BLaER1 (cell line): ENCODE measurements around the gene RFLNA.

Source experiments
- H3K27ac ChIP-seq: shearing (Covaris generic); formaldehyde crosslinking; 2 replicates; pipeline ENCODE4 v1.8.1; 2022
- H3K27me3 ChIP-seq: shearing (Covaris generic); formaldehyde crosslinking; 2 replicates; pipeline ENCODE4 v1.8.1; 2022
- H3K36me3 ChIP-seq: shearing (Covaris generic); formaldehyde crosslinking; 2 replicates; pipeline ENCODE4 v1.8.1; 2022
- H3K4me1 ChIP-seq: shearing (Covaris generic); formaldehyde crosslinking; 2 replicates; pipeline ENCODE4 v1.8.1; 2022
- H3K4me2 ChIP-seq: shearing (Covaris generic); formaldehyde crosslinking; 2 replicates; pipeline ENCODE4 v1.8.1; 2022
- H3K4me3 ChIP-seq: shearing (Covaris generic); formaldehyde crosslinking; 2 replicates; pipeline ENCODE4 v1.8.1; 2022
- H3K9ac ChIP-seq: shearing (Covaris generic); formaldehyde crosslinking; 2 replicates; pipeline ENCODE4 v1.8.1; 2022
- H3K9me3 ChIP-seq: shearing (Covaris generic); formaldehyde crosslinking; 2 replicates; pipeline ENCODE4 v1.8.1; 2022
- H4K20me1 ChIP-seq: shearing (Covaris generic); formaldehyde crosslinking; 2 replicates; pipeline ENCODE4 v1.8.1; 2022
- Cebpa-rat ChIP-seq: shearing (Covaris generic); IDR thresholded peaks from 2 replicates; pipeline ENCODE4 v1.8.1; 2022

RFLNA gene

DNA sequence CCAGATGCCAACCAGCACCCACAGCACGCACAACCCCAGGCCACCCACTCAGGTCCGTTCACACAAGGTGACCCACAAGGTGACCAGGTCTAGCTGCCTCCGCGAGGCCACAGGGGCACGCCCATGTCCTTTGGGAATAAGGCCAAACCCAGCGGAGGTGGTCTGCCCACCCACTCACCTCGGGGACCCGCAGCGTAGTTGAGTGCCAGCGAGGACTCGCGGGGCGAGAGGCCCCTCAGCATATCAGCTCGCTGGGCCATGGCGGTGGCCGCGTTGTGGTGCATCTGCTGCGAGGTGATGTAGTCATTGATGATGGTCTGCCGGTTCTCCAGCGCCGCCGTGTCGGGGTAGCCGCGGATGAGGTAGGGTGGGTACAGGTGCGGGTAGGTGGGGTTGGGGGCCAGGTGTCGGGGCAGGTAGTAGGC, 46.8 kb downstream of the RFLNA start:
- H3K4me1 ChIP-seq, result no peaks in the 10 kb centered on the region
- no peaks in the 10 kb centered on the region for H3K9me3 ChIP-seq
- no peak overlapping the region for H3K4me3 ChIP-seq
- H3K36me3 ChIP-seq, result peaks cover 88% of the 10 kb centered on the region
- no peak overlapping the region for H3K4me2 ChIP-seq
- no peak overlapping the region for H3K27ac ChIP-seq
- TF ChIP-seq Cebpa-rat, result no peak
- no peaks in the 10 kb centered on the region for H3K27me3 ChIP-seq
- no peak overlapping the region for H3K9ac ChIP-seq
- 0 out of 2 replicates have a peak, but pooled peaks cover 14% of the 10 kb centered on the region for H4K20me1 ChIP-seq

DNA sequence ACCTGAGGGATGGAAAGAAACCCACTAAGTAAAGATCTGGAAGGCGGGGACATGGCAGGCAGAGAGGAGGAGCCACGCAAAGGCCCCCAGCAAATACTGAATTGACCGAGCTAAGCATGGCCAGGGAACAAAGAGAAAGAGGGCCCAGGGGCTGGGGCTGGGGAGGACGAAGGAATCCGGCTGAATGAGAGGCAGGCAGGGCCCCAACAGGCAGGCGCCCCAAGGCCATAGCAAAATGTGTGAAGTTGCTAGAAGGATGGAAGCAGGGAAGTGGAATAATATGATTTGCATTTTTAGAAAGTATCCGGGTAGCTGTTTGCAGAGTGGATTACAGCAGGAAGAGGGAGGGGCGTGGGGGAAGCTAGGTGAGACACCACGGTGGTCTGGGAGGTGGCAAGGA, 49.1 kb downstream of the RFLNA start:
- no peak overlapping the region for H3K9ac ChIP-seq
- no peaks in the 10 kb centered on the region for H3K4me1 ChIP-seq
- peaks cover 92% of the 10 kb centered on the region for H3K36me3 ChIP-seq
- no peak overlapping the region for H3K4me2 ChIP-seq
- H3K9me3 ChIP-seq, result no peaks in the 10 kb centered on the region
- no peak for TF ChIP-seq Cebpa-rat
- H3K27ac ChIP-seq, result no peak overlapping the region
- 0 out of 2 replicates have a peak, but pooled peaks cover 5% of the 10 kb centered on the region for H4K20me1 ChIP-seq
- no peaks in the 10 kb centered on the region for H3K27me3 ChIP-seq
- H3K4me3 ChIP-seq, result no peak overlapping the region

DNA sequence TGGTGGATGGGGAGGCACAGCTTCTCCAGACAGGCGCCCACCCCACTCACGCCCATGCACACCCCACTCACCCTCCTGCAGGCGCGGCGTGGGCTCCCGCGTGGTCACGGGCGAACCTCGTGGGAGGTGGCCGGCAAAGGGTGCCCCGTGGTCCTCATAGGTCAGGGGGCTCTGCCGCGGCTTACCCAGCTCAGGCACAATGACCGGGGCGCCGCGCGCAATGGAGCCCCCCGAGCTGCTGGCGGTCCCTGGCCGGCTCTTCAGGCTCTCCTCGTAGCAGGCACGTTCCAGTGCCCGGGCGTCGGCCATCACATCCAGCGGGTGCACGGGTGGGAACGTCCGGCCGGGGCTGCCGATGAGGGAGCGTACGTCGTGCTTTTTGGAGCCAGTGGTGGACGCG, 49.6 kb downstream of the RFLNA start:
- H3K27me3 ChIP-seq, result no peaks in the 10 kb centered on the region
- no peak overlapping the region for H3K9ac ChIP-seq
- no peak for TF ChIP-seq Cebpa-rat
- no peak overlapping the region for H3K4me3 ChIP-seq
- H3K9me3 ChIP-seq, result no peaks in the 10 kb centered on the region
- no peak overlapping the region for H3K4me2 ChIP-seq
- 0 out of 2 replicates have a peak, but pooled peaks cover 5% of the 10 kb centered on the region for H4K20me1 ChIP-seq
- peaks cover 97% of the 10 kb centered on the region for H3K36me3 ChIP-seq
- no peaks in the 10 kb centered on the region for H3K4me1 ChIP-seq
- no peak overlapping the region for H3K27ac ChIP-seq

DNA sequence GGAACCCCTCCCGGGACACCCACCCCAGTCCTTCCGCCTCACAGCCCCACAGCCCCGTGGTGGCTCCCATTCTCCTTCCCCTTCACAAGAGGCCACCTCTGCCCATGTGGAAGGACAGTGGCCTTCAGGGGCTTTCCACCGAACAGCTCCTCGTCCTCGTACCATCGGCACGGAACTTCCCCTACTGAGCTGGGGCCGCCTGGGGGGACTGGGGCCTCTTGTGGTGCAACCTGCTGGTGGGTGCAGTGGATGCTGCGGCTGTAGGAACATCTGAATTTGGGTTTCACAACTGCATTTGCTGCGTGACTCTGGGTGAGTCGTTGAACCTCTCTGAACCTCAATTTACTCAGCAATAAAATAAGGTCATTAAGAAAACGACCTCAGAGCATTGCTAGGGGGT, 50.9 kb downstream of the RFLNA start:
- Histone ChIP-seq H3K9me3 (no peaks in the 10 kb centered on the region), H3K4me3 (no peak overlapping the region), H3K9ac (no peak overlapping the region), H4K20me1 (0 out of 2 replicates have a peak, but pooled peaks cover 5% of the 10 kb centered on the region), H3K36me3 (peaks cover 100% of the 10 kb centered on the region), H3K4me2 (no peak overlapping the region), H3K27me3 (no peaks in the 10 kb centered on the region), H3K4me1 (no peaks in the 10 kb centered on the region), H3K27ac (no peak overlapping the region)
- TF ChIP-seq Cebpa-rat, result no peak

DNA sequence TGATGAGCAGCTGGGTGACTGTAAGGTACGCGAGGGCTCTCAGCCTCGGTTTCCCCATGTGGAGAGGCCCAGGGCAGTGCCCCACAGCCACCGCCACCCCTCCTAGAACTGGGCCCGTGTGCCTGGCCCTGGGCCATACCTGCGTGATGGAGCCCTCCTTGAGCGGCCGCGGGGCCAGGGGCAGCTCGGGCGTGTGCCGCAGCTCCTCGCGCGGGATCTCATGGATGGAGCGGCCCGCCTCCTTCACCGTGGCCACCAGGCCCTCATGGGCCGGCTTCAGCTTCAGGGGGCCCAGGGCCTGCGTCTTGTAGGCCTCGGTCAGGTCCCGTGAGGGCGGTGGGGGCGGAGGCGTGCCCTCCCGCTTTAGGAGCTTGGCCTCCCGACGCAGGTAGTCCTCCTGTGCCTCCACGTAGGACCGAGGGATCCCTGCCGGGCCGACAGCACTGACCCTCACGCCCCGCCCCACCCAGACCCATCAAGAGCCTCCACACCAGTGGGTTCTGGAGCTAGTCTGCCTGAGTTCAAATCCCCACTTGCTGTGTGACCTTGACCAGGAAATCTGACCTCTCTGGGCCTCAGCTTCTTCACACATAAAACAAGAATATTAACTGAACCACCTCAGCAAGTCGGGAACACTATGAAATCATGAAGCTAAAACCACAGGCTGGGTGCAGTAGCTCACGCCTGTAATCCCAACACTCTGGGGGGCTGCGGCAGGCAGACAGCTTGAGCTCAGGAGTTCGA, 51.7 kb downstream of the RFLNA start:
- Histone ChIP-seq H3K4me2 (no peak overlapping the region), H4K20me1 (0 out of 2 replicates have a peak, but pooled peaks cover 6% of the 10 kb centered on the region), H3K27me3 (no peaks in the 10 kb centered on the region), H3K4me3 (no peak overlapping the region), H3K4me1 (peaks cover 3% of the 10 kb centered on the region; the same call in 1 of the 2 replicates), H3K9ac (no peak overlapping the region), H3K27ac (no peak overlapping the region), H3K9me3 (no peaks in the 10 kb centered on the region), H3K36me3 (peaks cover 100% of the 10 kb centered on the region)
- TF ChIP-seq Cebpa-rat, result no peak

GRCh38 chr12:124347335-124347734, 52.4 kb downstream of the RFLNA start:
- peaks cover 11% of the 10 kb centered on the region for H3K4me1 ChIP-seq
- H3K9ac ChIP-seq, result no peak overlapping the region
- TF ChIP-seq Cebpa-rat, result no peak
- no peak overlapping the region for H3K4me2 ChIP-seq
- no peak overlapping the region for H3K4me3 ChIP-seq
- H3K27ac ChIP-seq, result no peak overlapping the region
- peaks cover 100% of the 10 kb centered on the region for H3K36me3 ChIP-seq
- H3K9me3 ChIP-seq, result no peaks in the 10 kb centered on the region
- no peaks in the 10 kb centered on the region for H3K27me3 ChIP-seq
- peaks cover 13% of the 10 kb centered on the region; the same call in 1 of the 2 replicates for H4K20me1 ChIP-seq

DNA sequence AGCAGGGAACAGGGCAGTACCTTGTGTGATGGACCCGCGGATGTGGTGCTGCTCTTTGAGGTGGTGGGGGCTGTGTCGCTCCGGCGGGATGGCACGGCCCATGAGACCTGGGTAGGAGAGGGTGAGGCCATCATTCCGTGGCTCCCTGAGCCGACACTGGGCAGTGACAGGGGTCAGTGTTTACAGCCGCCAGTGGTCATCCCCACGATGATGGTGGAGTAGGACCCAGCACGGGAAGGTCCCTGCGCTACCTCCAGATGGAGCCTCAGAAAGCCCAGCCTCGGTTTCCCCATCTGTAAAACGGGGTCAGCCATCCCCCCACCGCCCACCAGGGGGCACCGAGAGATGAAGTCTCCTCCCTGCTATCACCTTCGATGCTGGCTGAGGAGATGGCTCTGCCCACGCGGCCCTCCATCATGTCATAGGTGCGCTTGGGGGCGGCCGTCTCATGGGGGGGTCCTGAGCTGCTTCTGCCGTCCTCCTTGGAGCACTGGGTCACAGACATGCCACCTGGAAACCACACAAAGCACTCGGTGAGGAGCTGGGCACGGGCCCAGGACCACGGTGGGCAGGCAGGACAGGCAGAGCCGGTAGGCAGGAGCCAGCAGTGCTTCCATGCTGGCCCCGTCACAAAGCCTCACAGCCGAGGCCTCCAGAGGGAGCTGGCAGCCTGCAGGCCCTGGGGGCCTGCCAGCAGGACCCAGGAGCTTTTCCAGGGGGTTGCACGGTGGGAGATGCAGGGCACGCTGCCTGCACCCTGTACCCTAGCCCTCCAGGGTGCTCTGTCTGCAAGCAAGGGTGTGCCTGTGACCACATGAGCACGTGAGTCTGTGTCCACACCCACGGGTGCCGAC, 53.1 kb downstream of the RFLNA start:
- Histone ChIP-seq H4K20me1 (peaks cover 20% of the 10 kb centered on the region; the same call in 1 of the 2 replicates), H3K9ac (no peak overlapping the region), H3K4me1 (peaks cover 18% of the 10 kb centered on the region), H3K9me3 (no peaks in the 10 kb centered on the region), H3K4me2 (no peak overlapping the region), H3K27ac (no peak overlapping the region), H3K4me3 (no peak overlapping the region), H3K27me3 (no peaks in the 10 kb centered on the region), H3K36me3 (peaks cover 100% of the 10 kb centered on the region)
- no peak for TF ChIP-seq Cebpa-rat

DNA sequence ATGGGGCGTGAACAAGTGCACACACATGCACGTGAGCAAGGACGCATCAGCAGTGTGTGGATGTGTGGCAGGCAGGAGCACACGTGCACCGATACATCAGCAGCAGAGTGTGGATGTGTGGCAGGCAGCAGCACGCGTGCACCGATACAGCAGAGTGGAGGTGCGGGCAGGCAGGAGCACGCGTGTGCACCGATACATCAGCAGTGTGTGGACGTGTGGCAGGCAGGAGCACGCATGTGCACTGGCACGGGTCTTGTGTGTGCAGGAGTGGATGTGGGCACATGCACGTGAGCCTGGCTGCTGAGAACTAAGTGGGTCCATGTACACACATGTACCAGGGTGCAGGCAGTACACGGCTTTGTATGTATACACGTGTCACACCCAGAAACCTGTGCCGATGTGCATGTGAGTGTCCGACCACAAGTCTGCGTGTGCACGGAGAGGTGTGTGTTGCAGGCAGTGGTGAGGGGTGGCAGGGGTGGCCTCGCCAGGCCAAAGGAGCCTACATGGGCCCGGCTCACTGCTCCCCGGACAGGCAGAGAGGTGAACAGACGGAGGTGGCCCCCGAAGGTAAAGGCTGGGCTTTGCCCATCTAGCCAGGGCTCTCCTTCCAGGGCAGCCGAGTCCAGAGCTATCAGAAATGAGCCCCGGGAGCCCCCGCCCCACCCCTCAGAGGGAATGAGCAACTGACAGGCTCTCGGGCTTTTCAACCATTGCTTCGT, 53.9 kb downstream of the RFLNA start:
- Histone ChIP-seq H3K9me3 (no peaks in the 10 kb centered on the region), H3K36me3 (peaks cover 99% of the 10 kb centered on the region), H3K9ac (no peak overlapping the region), H3K4me2 (no peak overlapping the region), H4K20me1 (peaks cover 28% of the 10 kb centered on the region; the same call in 1 of the 2 replicates), H3K27ac (no peak overlapping the region), H3K4me1 (peaks cover 26% of the 10 kb centered on the region), H3K27me3 (no peaks in the 10 kb centered on the region), H3K4me3 (no peak overlapping the region)
- no peak for TF ChIP-seq Cebpa-rat

DNA sequence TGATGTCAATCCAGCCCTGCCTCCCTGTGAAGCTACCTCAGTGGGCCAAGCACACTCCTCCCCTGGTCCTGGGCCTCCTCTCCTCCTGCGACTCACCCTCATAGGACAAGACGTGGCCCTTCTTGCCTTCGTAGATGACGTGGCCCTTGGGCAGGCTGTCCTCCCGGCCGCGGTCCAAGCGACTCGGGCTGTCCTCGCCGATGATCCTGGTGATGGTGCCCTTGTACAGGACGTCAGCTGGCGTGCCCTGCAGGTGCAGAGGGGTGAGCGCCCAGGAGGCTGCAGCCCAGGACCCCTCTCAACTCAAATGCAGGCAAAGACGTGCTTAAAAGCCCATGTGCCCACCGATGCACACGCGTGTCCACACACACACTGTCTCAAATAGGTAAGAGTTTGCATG, 55.6 kb downstream of the RFLNA start:
- peaks cover 43% of the 10 kb centered on the region for H4K20me1 ChIP-seq
- no peaks in the 10 kb centered on the region for H3K27me3 ChIP-seq
- H3K9ac ChIP-seq, result no peak overlapping the region
- peaks cover 99% of the 10 kb centered on the region for H3K36me3 ChIP-seq
- TF ChIP-seq Cebpa-rat, result no peak
- no peak overlapping the region for H3K4me2 ChIP-seq
- H3K4me3 ChIP-seq, result no peak overlapping the region
- H3K4me1 ChIP-seq, result peaks cover 42% of the 10 kb centered on the region
- no peaks in the 10 kb centered on the region for H3K9me3 ChIP-seq
- no peak overlapping the region for H3K27ac ChIP-seq
